IPS DF 4.7 (cell line): ENCODE data around the gene CYP19A1.

ENCODE experiments used
- DNase-seq: peaks from one replicate; pipeline ENCODE4 v3.0.0-alpha.2; 2013; ENCODE audit warnings: low spot score; ENCODE audit errors: extremely low read depth

Gene CYP19A1

GRCh38 chr15:51325167-51325566, 13.2 kb downstream of the CYP19A1 start:
- DNase-seq, result no peak

DNA sequence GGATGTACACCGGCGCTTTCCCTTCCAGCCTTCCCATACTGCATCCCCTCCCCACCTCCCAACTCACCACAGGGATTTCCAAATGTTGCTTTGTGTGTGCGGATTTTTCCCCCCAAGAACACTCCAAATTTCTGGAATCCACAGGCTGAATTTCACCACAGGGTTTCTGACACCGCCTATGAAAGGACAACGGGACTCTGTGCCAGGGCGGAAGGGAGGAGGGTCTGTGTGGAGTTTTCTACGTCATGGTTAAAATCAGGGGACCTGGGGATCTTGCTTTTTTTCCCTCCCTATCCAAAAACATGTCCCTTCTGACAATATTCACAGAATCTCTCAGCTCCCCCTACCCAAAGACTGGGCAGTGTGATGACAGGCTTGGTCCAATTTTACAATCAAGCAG, 14.6 kb downstream of the CYP19A1 start:
- DNase-seq, result no peak

- DNase-seq, result no peak
These were observed 15.6 kb downstream of the CYP19A1 start for GRCh38 chr15:51322621-51323296.

- no peak for DNase-seq
These were observed 17.1 kb downstream of the CYP19A1 start for GRCh38 chr15:51321316-51321715.

DNA sequence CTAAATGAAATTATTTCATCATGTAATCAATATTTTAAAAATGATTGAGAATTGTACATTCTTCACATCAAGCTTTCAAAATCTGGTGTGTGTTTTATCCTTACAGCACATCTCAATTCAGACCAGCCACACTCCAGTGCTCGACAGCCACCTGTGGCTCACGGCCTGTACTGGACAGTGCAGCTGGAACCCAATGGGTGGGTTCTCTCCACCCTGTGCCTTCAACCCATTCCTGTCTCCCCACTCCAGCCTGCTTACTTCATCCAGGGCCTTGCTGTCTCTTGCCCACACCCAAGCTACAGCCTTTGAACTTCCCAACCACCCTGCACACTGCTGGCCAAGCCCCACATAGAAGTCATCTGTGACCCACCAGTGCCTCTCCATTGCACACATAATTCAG, 17.6 kb downstream of the CYP19A1 start:
- DNase-seq, result no peak

GRCh38 chr15:51319539-51319938, 18.9 kb downstream of the CYP19A1 start:
- no peak for DNase-seq

DNA sequence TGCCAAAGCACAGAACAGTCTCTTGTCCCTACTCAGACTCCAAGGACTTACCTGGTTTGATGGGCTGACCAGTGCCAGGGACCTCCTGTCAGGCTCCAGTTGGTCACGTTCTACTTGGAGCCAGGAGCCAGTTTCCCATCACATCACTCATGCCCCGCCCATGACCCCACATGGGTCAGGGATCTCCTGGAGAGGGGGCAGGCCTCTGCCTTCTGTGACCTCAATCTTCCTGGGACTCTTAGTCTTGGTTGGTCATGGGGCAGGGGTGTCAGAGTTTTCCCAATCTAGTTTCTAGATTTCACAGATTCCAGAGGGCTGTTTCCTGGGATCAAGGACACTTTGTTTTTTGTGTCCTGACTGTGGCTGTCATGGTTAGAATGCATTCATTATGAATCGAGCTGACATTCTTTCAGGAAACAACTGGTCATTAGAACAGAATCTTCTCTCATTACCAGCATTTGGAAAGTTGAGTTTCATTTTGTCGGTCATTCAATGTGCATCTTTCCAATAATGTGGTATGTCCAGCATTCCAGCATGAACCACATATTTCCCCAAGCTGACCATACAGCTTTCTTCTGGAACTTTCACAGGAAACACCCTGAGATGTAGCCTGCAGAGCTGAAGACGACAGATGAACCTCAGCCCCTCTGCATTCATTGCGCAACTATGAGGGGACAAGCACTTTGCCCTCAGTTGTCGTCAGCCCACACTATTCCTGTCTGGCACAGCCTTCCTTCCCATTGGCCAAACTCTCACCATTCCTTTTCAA, 19.8 kb downstream of the CYP19A1 start:
- no peak for DNase-seq

DNA sequence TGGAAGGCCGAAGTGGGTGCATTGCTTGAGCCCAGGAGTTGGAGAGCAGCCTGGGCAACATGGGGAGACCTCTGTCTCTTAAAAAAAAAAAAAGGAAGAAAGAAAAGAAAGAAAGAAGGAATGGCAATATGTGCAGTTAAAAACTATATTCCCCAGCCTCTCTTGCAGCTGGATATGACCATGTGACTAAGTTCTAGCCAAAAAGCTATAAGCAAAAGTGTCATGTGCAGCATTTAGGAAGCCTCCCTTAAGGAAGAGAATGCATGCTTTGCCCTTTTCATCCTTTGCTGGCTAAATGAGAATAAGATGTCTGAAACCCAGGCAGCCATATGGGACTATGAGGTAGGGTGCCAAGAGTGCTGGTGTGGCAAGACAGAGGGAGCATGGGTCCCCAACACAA, 21.8 kb downstream of the CYP19A1 start:
- no peak for DNase-seq

DNA sequence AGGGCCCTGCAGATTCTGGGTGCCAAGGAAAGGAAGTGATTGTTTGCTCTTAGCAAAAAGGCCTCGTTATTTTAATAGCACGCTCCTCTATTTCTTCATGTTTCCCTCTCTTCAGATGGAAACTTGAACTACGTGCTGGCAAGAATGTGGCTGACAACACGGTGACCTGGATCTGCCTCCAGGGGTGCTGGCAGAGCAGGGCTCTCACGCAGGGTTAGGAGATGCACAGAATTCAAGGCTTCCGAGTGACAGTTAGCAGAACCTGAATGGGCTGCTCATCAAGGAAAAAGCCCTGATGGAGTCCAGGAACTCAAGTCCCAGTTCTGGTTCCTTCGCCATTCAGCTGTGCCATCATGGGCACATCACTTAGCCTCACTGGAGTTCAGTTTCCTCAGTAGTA, 22.7 kb downstream of the CYP19A1 start:
- DNase-seq, result no peak

- DNase-seq, result no peak
These were observed 23.7 kb downstream of the CYP19A1 start for GRCh38 chr15:51314391-51315337.

GRCh38 chr15:51313644-51314280, 24.6 kb downstream of the CYP19A1 start:
- DNase-seq, result no peak

- DNase-seq, result no peak
These were observed 25.4 kb downstream of the CYP19A1 start for GRCh38 chr15:51313074-51313393.

DNA sequence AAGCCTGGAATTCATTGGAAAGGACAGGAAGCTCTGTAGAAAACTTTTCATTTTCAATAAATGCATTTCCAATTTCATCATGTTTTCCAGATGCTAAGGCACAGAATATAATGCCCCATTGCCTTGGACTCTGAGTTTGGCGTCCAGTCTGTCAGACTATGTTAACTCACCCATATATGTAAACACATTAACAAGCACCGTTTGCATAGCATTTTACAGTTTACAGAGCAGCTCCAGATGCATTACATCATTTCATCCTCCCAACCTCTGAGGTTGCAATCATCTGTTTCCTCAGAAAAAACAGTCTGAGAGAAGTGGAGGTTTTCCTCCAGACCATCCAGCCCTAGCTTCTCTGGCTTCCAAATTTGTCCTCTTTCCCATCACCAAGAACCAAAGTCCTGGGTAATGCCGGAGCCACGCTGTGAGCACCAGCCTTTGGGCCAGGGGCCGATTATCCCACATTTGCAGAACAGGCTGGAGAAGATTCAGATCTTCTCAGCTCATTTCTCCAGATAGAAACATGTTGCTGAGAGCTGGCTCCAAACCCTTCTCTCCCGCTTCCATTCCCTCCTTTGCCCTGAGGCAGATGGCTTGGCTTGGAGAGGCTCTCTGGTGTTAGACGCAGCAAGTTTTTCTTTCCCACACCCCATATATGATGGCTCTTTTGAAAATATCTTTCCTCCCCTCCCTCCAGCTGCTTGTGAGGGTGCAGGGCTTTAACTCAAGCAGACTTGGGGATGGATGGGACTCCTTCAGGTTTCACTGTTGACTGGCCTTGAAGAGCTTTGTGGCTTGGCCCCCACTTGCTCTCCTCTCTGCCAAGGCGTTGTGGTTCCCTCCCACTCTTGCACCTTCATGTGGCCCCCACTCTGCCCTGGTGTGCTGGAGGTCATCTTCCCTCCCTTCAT, 26.0 kb downstream of the CYP19A1 start:
- DNase-seq, result no peak

DNA sequence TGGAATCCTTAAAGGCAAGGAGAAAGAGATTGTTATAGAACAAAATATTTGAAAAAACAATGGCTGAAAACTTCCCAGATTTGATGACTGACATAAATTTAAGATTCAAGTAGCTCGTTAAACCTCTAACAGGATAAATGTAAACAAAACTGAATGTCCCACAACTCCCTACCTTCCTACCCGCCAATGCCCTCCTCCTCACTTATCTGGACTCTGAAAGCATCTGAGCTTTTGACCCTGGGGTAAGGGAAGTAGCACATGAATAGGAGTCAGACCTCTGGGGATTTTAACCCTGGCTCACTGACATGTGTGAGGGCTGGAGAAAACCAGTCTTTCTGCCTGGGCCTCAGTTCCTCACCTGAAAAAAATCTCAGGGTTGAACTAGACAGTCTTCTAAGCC, 26.9 kb downstream of the CYP19A1 start:
- DNase-seq, result no peak

DNA sequence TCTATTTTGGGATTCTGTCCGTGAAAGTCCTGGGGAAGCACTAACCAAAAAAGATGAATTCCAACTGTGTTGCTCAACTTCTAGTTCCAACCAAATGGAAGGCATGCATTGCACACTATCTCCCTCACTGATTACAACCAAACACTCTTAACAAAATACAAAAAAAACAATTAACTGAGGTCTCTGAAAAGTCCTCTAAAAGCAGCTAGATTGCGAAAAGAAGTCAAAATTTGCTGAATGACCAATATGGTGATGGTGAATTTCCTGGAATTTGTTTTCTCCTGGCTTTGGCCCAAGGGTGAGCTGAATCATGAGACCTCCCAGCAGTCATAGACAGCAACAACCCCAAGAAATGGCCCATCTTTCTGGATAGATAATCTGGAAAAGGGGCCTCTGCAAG, 28.3 kb downstream of the CYP19A1 start:
- DNase-seq, result no peak

GRCh38 chr15:51307811-51308210, 30.6 kb downstream of the CYP19A1 start:
- no peak for DNase-seq

- DNase-seq, result no peak
These were observed 31.1 kb downstream of the CYP19A1 start for GRCh38 chr15:51307325-51307724.

DNA sequence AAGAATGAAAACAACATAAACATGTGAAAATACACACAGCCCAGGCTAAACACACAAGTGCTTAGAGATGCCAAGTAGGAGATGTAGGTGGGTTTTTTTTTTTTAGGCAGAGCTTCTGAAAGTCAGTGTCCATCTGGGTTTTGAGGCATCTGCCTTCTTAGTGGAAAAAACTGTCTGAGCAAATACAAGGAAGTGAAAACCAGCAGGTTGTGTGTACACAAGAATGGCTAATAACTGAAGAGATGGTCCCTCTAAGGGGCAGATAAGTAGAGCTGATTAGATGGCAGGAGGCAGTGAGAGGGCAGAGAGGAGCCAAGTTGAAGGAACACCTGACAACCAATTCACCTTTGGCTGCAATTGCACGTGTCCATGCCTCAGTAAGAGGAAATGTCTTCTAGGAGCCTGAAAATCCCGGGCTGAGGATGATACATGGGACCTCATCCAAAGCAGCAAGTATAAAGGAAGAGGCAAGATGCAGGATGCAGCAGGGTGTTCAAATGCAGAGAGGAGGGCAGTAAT, 34.9 kb downstream of the CYP19A1 start:
- DNase-seq, result no peak

GRCh38 chr15:51302480-51302879, 35.9 kb downstream of the CYP19A1 start:
- DNase-seq, result no peak
